ENCODE measurements around the gene RAVER2.

GRCh38 chr1:64701071-64701470 lies 43.8 kb upstream of the RAVER2 start:
- TF ChIP-seq CTCF (IDR thresholded peaks at IDR 0.05; ENCODE audit: low read length), result no peak
- no peak for TF ChIP-seq EZH2 (IDR thresholded peaks at IDR 0.05; ENCODE audit: borderline replicate concordance, low read length)

All from OCI-LY1 (cell line).